DOHH2 (cell line): Measurements from ENCODE around the gene PBRM1.

Source experiments
- CTCF ChIP-seq: fragments of 200-600 bp; sonication (generic); IDR thresholded peaks from one replicate; pipeline ENCODE4 v1.5.1; 2014; ENCODE audit warnings: antibody characterized with exemption, mild to moderate bottlenecking, low read depth, low read length; ENCODE audit not compliant: poor library complexity, severe bottlenecking
- EZH2phosphoT487 ChIP-seq: fragments of 200-600 bp; sonication (generic); IDR thresholded peaks from 2 replicates; pipeline ENCODE4 v1.6.1; 2017; ENCODE audit warnings: borderline replicate concordance, mild to moderate bottlenecking, antibody characterized with exemption, low read length, moderate library complexity, mixed read lengths

DNA sequence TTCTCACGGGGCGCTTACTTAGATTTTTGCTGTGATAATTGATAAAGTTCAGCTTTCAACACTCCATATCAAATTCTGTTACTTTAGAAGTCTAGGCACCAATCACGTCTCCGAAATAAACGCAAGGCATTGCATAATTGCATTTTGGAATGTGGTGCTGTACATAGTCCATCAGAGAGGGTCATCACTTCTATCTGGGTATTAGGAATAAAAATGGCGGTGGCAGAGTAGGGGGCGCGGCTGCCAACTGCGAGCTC, 149.7 kb downstream of the PBRM1 start:
- TF ChIP-seq CTCF, result no peak
- no peak for TF ChIP-seq EZH2phosphoT487
